GM13977 (cell line): ENCODE measurements around the gene CUBN.

Source experiments
- DNase-seq: peaks from one replicate; pipeline ENCODE4 v3.0.0; 2012; ENCODE audit warnings: low spot score
- CTCF ChIP-seq: IDR thresholded peaks from 2 replicates; pipeline ENCODE4 v1.5.1; 2012; ENCODE audit warnings: mild to moderate bottlenecking, control low read depth; ENCODE audit not compliant: insufficient read depth; ENCODE audit errors: extremely low read depth, missing control alignments
- in situ Hi-C: fragments of 300-500 bp; cut with MboI; formaldehyde crosslinking; loops from one replicate; pipeline ENCODE4 v1.12.0; 2022; ENCODE audit warnings: low sequenced_read_pairs, low pct_unique_long_range_greater_than_20kb, mixed read lengths, inconsistent platforms; ENCODE audit not compliant: unreplicated experiment

Gene CUBN

GRCh38 chr10:16934461-16934860, 195.2 kb downstream of the CUBN start:
- TF ChIP-seq CTCF, result no peak
- in situ Hi-C loops, result no loop called here
- no peak for DNase-seq

GRCh38 chr10:16933783-16934182, 195.8 kb downstream of the CUBN start:
- no peak for TF ChIP-seq CTCF
- in situ Hi-C loops, result no loop called here
- no peak for DNase-seq

- no peak for TF ChIP-seq CTCF
- in situ Hi-C loops, result no loop called here
- no peak for DNase-seq
Observed at GRCh38 chr10:16931930-16932329, 197.7 kb downstream of the CUBN start.

- TF ChIP-seq CTCF, result no peak
- no peak for DNase-seq
- in situ Hi-C loops, result no loop called here
Observed at GRCh38 chr10:16930540-16930939, 199.1 kb downstream of the CUBN start.

- TF ChIP-seq CTCF, result no peak
- no peak for DNase-seq
- in situ Hi-C loops, result no loop called here
Observed at GRCh38 chr10:16929069-16929468, 200.5 kb downstream of the CUBN start.

GRCh38 chr10:16927546-16927945, 202.1 kb downstream of the CUBN start:
- no peak for DNase-seq
- in situ Hi-C loops, result no loop called here
- TF ChIP-seq CTCF, result no peak

- no peak for TF ChIP-seq CTCF
- in situ Hi-C loops, result no loop called here
- DNase-seq, result no peak
Observed at GRCh38 chr10:16923726-16924125, 205.9 kb downstream of the CUBN start.
